ENCODE data around the gene GPLD1.

DNA sequence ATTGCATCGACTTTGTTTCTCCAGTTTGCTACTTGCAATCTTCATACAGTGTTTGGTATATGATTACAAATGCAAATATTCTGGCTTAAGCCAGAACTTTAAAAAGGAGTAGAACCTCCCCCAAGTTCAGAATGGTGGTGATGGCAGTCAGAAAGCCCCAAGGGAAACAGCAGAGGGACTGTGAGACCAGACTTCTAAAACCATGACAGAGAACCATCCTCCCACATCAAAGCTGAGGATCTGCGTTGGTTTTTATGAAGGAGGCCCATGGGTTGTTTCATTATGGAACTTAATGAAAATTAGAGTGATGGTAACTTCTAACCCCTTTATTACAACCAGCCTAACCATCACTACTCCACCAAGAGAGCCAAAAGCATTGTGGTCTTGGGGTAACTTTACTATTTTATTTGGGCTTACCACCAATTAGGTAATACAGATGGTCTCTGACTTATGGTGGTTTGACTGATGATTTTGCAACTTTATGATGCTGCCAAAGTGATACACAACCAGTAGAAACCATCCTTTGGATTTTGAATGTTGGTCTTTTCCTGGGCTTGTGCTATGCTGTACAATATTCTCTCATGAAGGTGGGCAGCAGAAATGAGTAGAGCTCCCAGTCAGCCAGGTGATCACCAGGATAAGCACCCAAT is 97.5 kb downstream of the GPLD1 start:
- TF ChIP-seq YY1 (IDR thresholded peaks at IDR 0.05; ENCODE audit: insufficient read depth, insufficient read length) (no peak), SUZ12 (IDR thresholded peaks at IDR 0.05; ENCODE audit: extremely low read depth, insufficient read depth, insufficient read length) (no peak), ZNF274 (IDR thresholded peaks at IDR 0.05; ENCODE audit: low read depth, low read length) (no peak)

Data from NT2/D1 (cell line).